Fibroblast of villous mesenchyme (primary cell): ENCODE data around the gene FOXN4. TPM values are rescaled to one million over a fixed set of nuclear protein-coding genes. Genes with fewer than 3 reads are reported as not detected.

Experiments used
- DNase-seq: peaks from one replicate; pipeline ENCODE4 v3.0.0-alpha.2; 2010; ENCODE audit warnings: low read depth
- H3K4me3 ChIP-seq: 2 replicates; pipeline ENCODE4 v1.5.1; 2011; ENCODE audit warnings: low read depth, mild to moderate bottlenecking, low read length
- total RNA-seq: library from RNA; depleted of rRNA; stranded (reverse); fragments of >200 nt; gene quantifications from 2 replicates; pipeline ENCODE4 v1.2.3, GENCODE V29; 2012
- TF ChIP-seq, protein P1 (sequence below): IDR thresholded peaks from 2 replicates; pipeline ENCODE4 v1.5.1; 2012; ENCODE audit warnings: low read depth, mild to moderate bottlenecking, low read length; ENCODE audit not compliant: insufficient read depth

Gene FOXN4
- total RNA-seq, 1 donor = not detected

DNA sequence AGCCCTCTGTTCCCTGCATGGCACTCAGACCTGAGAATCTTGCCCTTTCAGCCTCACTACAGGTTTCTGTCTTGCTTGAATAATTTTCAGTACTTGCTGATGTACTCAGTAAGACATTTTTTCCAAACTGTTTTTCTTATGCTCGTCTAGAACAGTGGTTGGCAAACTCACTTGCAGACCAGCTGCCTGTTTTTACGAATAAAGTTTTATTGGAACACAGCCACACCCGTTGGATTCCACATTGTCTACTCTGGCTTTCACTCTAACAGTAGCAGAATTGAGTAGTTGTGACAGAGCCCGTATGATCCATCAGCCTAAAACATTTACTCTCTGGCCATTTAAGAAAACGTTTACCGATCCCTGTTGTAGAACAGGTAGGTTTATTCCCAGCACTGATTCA, 72.8 kb downstream of the FOXN4 start:
- no peak for DNase-seq
- no peak overlapping the region for H3K4me3 ChIP-seq
- TF ChIP-seq, protein P1, sequence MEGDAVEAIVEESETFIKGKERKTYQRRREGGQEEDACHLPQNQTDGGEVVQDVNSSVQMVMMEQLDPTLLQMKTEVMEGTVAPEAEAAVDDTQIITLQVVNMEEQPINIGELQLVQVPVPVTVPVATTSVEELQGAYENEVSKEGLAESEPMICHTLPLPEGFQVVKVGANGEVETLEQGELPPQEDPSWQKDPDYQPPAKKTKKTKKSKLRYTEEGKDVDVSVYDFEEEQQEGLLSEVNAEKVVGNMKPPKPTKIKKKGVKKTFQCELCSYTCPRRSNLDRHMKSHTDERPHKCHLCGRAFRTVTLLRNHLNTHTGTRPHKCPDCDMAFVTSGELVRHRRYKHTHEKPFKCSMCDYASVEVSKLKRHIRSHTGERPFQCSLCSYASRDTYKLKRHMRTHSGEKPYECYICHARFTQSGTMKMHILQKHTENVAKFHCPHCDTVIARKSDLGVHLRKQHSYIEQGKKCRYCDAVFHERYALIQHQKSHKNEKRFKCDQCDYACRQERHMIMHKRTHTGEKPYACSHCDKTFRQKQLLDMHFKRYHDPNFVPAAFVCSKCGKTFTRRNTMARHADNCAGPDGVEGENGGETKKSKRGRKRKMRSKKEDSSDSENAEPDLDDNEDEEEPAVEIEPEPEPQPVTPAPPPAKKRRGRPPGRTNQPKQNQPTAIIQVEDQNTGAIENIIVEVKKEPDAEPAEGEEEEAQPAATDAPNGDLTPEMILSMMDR = no peak

DNA sequence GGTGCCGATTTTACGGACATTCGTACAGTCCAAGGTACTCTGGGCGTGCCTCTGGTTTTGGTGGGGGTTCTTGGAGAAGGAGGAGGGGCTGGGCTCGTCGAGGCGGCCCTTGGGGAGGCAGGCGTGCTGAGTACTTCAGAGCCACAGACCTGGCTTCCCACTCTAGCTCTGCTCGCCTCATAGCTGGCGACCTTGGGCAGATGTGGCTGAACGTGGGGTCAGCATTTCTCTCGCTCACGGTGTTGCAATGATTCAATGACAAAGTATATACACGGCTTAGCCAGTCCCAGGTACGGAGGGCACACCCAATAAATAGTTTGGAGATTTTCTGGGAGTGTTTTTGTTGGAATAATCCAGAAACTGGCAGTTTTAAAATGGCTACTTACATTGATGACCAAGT, 75.1 kb downstream of the FOXN4 start:
- TF ChIP-seq, protein P1 = no peak
- DNase-seq = no peak
- H3K4me3 ChIP-seq = no peak overlapping the region

DNA sequence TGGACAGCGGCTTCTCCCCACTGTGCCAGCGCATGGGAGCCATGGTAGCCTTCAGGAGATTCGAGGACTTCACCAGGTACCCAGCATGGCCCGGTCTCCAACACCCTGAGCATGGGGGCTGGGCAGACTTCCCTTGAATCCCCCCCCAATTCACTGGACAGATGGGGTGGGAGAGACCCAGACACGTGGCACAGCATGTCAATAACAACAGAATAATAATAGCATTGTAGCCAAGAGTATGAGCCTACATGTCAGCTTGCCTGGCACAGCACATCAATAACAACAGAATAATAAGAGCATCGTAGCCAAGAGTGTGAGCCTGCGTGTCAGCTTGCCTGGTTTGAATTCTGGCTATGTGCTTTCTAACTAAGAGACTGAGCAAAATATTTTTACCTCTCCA, 76.4 kb downstream of the FOXN4 start:
- TF ChIP-seq, protein P1 = no peak
- no peak for DNase-seq
- H3K4me3 ChIP-seq = no peak overlapping the region

DNA sequence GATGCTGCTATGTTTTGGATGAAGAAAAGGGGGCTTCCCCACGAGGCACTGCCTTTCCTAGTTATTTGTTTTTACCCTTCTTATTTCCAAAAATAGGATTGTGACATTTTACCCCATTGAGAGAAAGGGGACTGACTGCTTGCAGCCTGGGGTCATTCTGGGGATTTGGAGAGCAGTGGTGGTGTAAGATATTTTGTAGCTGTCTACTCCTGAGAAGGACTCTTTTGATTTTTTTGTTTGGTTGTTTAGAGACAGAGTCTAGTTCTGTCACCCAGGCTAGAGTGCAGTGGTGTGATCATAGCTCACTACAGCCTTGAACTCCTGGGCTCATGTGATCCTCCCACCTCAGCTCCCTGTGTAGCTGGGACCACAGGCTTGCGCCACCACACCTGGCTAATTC, 78.9 kb downstream of the FOXN4 start:
- no peak overlapping the region for H3K4me3 ChIP-seq
- no peak for DNase-seq
- TF ChIP-seq, protein P1 = no peak

DNA sequence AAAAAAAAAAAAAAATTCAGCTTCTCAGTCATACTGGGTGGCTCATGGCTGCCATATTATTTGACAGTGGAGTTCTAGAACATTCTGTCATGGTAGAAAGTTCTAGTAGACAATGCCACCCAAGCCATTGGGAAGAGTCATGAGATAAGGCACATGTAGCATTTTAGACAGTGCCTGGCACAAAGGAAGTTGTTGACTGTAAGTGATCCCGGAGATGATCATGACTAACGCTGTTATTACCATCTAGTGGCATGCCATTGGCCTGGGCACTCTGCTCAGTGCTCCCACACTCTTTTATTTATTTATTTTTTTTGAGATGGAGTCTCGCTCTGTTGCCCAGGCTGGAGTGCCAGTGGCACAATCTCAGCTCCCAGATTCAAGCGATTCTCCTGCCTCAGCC, 80.4 kb downstream of the FOXN4 start:
- no peak overlapping the region for H3K4me3 ChIP-seq
- no peak for DNase-seq
- TF ChIP-seq, protein P1 = no peak

Other genes with a start within 250 kb of the FOXN4 start
- 13.2 and 16.0 TPM in 2 replicates for gene ALKBH2, start 215.8 kb downstream of the FOXN4 start, total RNA-seq
- 16.4 and 31.5 TPM in 2 replicates for gene UNG, start 211.7 kb downstream of the FOXN4 start, total RNA-seq
- gene ACACB, start 192.7 kb downstream of the FOXN4 start, total RNA-seq = 3.9 and 5.5 TPM in 2 replicates
- not detected in 2 replicates for gene MYO1H, start 38.6 kb upstream of the FOXN4 start, total RNA-seq
- gene KCTD10, start 168.0 kb upstream of the FOXN4 start, total RNA-seq = 105 and 129 TPM in 2 replicates
- 34.1 and 51.4 TPM in 2 replicates for gene UBE3B, start 168.3 kb upstream of the FOXN4 start, total RNA-seq